GM12878 (cell line): ENCODE results near the gene DNAAF8. TPM values are rescaled to one million over a fixed set of nuclear protein-coding genes. Genes with fewer than 3 reads are reported as not detected.

ENCODE experiments used
- BCL11A ChIP-seq: IDR thresholded peaks from 2 replicates; pipeline ENCODE4 v1.6.1; 2011; ENCODE audit warnings: low read depth, low read length
- BHLHE40 ChIP-seq, 2 experiments: fragments of 450-650 bp in 1 of 2; IDR thresholded peaks; 2 replicates each; pipeline ENCODE4 v1.6.1; 2011 to 2017; ENCODE audit warnings: low read depth in 2 of 2, borderline replicate concordance in 1 of 2, improper control_type of control experiment in 1 of 2, low read length in 1 of 2, mild to moderate bottlenecking in 1 of 2
- ESRRA ChIP-seq: IDR thresholded peaks from 2 replicates; pipeline ENCODE4 v1.6.1; 2012; ENCODE audit warnings: mild to moderate bottlenecking, low read length, improper control_type of control experiment
- EZH2 ChIP-seq: IDR thresholded peaks from 2 replicates; pipeline ENCODE4 v1.6.1; 2012; ENCODE audit warnings: low read depth, mild to moderate bottlenecking, control low read depth, inconsistent platforms, low read length, borderline replicate concordance; ENCODE audit not compliant: control insufficient read depth
- HDGF ChIP-seq: fragments of 450-650 bp; IDR thresholded peaks from 2 replicates; pipeline ENCODE4 v1.6.1; 2016; ENCODE audit warnings: antibody characterized with exemption
- KAT2A ChIP-seq: conservative IDR thresholded peaks from 2 replicates; pipeline ENCODE4 v1.6.1; 2011; ENCODE audit warnings: low read depth, low read length; ENCODE audit not compliant: control insufficient read depth
- KDM1A ChIP-seq: fragments of 200-600 bp; sonication (generic); IDR thresholded peaks from 2 replicates; pipeline ENCODE4 v1.6.1; 2016; ENCODE audit warnings: borderline replicate concordance
- MTA3 ChIP-seq: IDR thresholded peaks from 2 replicates; pipeline ENCODE4 v1.6.1; 2012; ENCODE audit warnings: low read length, inconsistent platforms, borderline replicate concordance
- MYB ChIP-seq: fragments of 150-350 bp; IDR thresholded peaks from 2 replicates; pipeline ENCODE4 v1.6.1; 2014; ENCODE audit warnings: mild to moderate bottlenecking, low read depth, low read length, borderline replicate concordance
- NFYA ChIP-seq: IDR thresholded peaks from 2 replicates; pipeline ENCODE4 v1.6.1; 2011; ENCODE audit warnings: low read depth, mild to moderate bottlenecking, low read length, improper control_type of control experiment, borderline replicate concordance
- NR2C1 ChIP-seq: fragments of 450-650 bp; IDR thresholded peaks from 2 replicates; pipeline ENCODE4 v1.6.1; 2017; ENCODE audit warnings: antibody characterized with exemption, mild to moderate bottlenecking, moderate library complexity
- PML ChIP-seq: IDR thresholded peaks from 2 replicates; pipeline ENCODE4 v1.6.1; 2012; ENCODE audit warnings: low read length, inconsistent platforms
- POLR2A ChIP-seq: IDR thresholded peaks from 2 replicates; pipeline ENCODE4 v1.6.1; 2011; ENCODE audit warnings: low read depth, mild to moderate bottlenecking, low read length
- SMAD1 ChIP-seq: fragments of 450-650 bp; IDR thresholded peaks from 2 replicates; pipeline ENCODE4 v1.6.1; 2018; ENCODE audit warnings: mild to moderate bottlenecking, low read depth; ENCODE audit not compliant: partially characterized antibody
- SMARCA5 ChIP-seq: fragments of 450-650 bp; IDR thresholded peaks from 2 replicates; pipeline ENCODE4 v1.6.1; 2017; ENCODE audit warnings: mild to moderate bottlenecking
- STAT1 ChIP-seq: fragments of 450-650 bp; conservative IDR thresholded peaks from 2 replicates; pipeline ENCODE4 v1.6.1; 2014; ENCODE audit warnings: antibody characterized with exemption, mild to moderate bottlenecking
- TARDBP ChIP-seq: IDR thresholded peaks from 2 replicates; pipeline ENCODE4 v1.6.1; 2016; ENCODE audit warnings: borderline replicate concordance
- TBL1XR1 ChIP-seq: IDR thresholded peaks from 2 replicates; pipeline ENCODE4 v1.6.1; 2012; ENCODE audit warnings: low read depth, low read length, improper control_type of control experiment
- TCF7 ChIP-seq: IDR thresholded peaks from 2 replicates; pipeline ENCODE4 v1.6.1; 2014; ENCODE audit warnings: antibody characterized with exemption, borderline replicate concordance
- ZNF207 ChIP-seq: fragments of 450-650 bp; IDR thresholded peaks from 2 replicates; pipeline ENCODE4 v1.6.1; 2014; ENCODE audit warnings: antibody characterized with exemption, mild to moderate bottlenecking, borderline replicate concordance
- ZNF24 ChIP-seq: fragments of 450-650 bp; IDR thresholded peaks from 2 replicates; pipeline ENCODE4 v1.6.1; 2017; ENCODE audit warnings: antibody characterized with exemption, mild to moderate bottlenecking
- ZNF622 ChIP-seq: fragments of 450-650 bp; IDR thresholded peaks from 2 replicates; pipeline ENCODE4 v1.6.1; 2017; ENCODE audit warnings: mild to moderate bottlenecking, inconsistent platforms
- polyA plus RNA-seq, 11 experiments: library from polyadenylated mRNA; depleted of rRNA in 4 of 11; unstranded in 6 of 11; stranded (reverse) in 5 of 11; fragments of >200 nt; fragmentation: Nextera tagmentation in 4 of 11; fragmentation: Illumina TruSeq in 1 of 11; extraction: Ambion mirVana in 4 of 11; extraction: Trizol in 1 of 11; gene quantifications; 1 replicate in 1 of 11; 2 replicates in 10 of 11; pipeline versions ENCODE4 v1.2.1 to v1.2.3, GENCODE V29; 2011 to 2016; ENCODE audit warnings: inconsistent platforms in 2 of 11, missing spikeins in 2 of 11, low read depth in 1 of 11
- total RNA-seq, 4 experiments: library from RNA; depleted of rRNA in 3 of 4; stranded (reverse); fragments of >200 nt in 3 of 4; fragmentation: Illumina TruSeq in 1 of 4; extraction: Trizol in 1 of 4; gene quantifications; 2 replicates each; pipeline versions ENCODE4 v1.2.1 to v1.2.3, GENCODE V29; 2013 to 2021
- TF ChIP-seq, protein P1 (sequence below): IDR thresholded peaks from 2 replicates; pipeline ENCODE4 v1.6.1; 2012; ENCODE audit warnings: low read depth, low read length, improper control_type of control experiment
- TF ChIP-seq, protein P2 (sequence below): fragments of 450-650 bp; IDR thresholded peaks from 2 replicates; pipeline ENCODE4 v1.6.1; 2016; ENCODE audit warnings: mild to moderate bottlenecking
- TF ChIP-seq, protein P3 (sequence below): IDR thresholded peaks from 2 replicates; pipeline ENCODE4 v1.6.1; 2011; ENCODE audit warnings: borderline replicate concordance, low read depth, mild to moderate bottlenecking, moderate library complexity, mixed read lengths, low read length; ENCODE audit not compliant: insufficient read depth; ENCODE audit errors: extremely low read length
- TF ChIP-seq, protein P4 (sequence below): fragments of 450-650 bp; IDR thresholded peaks from 2 replicates; pipeline ENCODE4 v1.6.1; 2017; ENCODE audit warnings: mild to moderate bottlenecking, low read depth, inconsistent platforms; ENCODE audit not compliant: poor library complexity, severe bottlenecking

DNAAF8 gene
- total and polyA plus RNA-seq, 10 of the 15 experiments (the other 5 are each of a cell fraction or from before 2014, with no cell fraction given), result 0.01 to 0.78 (median 0.22) TPM; not detected in 2

DNA sequence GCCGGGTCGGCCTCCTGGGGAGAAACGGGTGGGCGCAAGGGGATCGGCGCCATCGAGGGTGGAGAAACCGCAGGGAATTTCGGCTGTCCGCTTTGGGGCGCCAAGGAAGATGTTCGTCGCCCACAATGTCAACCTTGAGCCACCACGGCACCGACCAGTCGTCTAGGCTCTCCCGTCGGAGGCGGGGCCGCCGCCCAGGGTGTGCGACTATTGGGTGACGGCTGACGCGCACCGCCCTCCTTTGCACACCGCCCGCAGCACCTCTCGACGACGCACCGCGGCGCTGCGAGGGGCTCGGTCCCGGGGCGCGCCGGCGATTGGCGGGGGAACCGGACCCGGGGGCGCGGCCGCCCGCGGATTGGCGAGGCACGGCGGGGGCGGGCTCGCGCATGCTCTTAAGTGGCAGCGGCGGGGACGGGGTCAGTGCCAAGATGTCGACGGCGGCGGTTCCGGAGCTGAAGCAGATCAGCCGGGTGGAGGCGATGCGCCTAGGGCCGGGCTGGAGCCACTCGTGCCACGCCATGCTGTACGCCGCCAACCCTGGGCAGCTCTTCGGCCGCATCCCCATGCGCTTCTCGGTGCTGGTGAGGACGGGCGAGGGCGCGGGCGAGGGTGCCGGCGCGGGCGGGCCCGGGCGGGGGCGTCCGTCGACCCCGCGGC is 40.9 kb upstream of the DNAAF8 start, which contains the start of gene NUDT16L1 (continued):
- no peak for TF ChIP-seq MYB
- TF ChIP-seq SMAD1, result no peak
- TF ChIP-seq, protein P1, sequence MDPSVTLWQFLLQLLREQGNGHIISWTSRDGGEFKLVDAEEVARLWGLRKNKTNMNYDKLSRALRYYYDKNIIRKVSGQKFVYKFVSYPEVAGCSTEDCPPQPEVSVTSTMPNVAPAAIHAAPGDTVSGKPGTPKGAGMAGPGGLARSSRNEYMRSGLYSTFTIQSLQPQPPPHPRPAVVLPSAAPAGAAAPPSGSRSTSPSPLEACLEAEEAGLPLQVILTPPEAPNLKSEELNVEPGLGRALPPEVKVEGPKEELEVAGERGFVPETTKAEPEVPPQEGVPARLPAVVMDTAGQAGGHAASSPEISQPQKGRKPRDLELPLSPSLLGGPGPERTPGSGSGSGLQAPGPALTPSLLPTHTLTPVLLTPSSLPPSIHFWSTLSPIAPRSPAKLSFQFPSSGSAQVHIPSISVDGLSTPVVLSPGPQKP, result peak; percentile 1; the same call in 1 of the 2 replicates
- no peak for TF ChIP-seq ESRRA
- TF ChIP-seq NFYA, result no peak
- peak in 1 of 2 experiments; percentile 52; a peak in 1 of 4 replicates for TF ChIP-seq BHLHE40 (IDR thresholded peaks at IDR 0.05; ENCODE audit: borderline replicate concordance in 1 of 2, low read depth in 2 of 2, low read length in 1 of 2)
- no peak for TF ChIP-seq KAT2A
- TF ChIP-seq PML, result no peak
- no peak for TF ChIP-seq HDGF
- no peak for TF ChIP-seq ZNF24
- no peak for TF ChIP-seq ZNF622
- TF ChIP-seq TARDBP, result no peak
- TF ChIP-seq NR2C1, result peak; percentile 72
- TF ChIP-seq BCL11A, result no peak
- TF ChIP-seq, protein P2, sequence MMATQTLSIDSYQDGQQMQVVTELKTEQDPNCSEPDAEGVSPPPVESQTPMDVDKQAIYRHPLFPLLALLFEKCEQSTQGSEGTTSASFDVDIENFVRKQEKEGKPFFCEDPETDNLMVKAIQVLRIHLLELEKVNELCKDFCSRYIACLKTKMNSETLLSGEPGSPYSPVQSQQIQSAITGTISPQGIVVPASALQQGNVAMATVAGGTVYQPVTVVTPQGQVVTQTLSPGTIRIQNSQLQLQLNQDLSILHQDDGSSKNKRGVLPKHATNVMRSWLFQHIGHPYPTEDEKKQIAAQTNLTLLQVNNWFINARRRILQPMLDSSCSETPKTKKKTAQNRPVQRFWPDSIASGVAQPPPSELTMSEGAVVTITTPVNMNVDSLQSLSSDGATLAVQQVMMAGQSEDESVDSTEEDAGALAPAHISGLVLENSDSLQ, result peak; percentile 73
- TF ChIP-seq SMARCA5, result peak; percentile 70; the same call in 1 of the 2 replicates
- no peak for TF ChIP-seq MTA3
- no peak for TF ChIP-seq TCF7
- no peak for TF ChIP-seq STAT1
- TF ChIP-seq TBL1XR1, result no peak
- no peak for TF ChIP-seq KDM1A
- TF ChIP-seq, protein P3, sequence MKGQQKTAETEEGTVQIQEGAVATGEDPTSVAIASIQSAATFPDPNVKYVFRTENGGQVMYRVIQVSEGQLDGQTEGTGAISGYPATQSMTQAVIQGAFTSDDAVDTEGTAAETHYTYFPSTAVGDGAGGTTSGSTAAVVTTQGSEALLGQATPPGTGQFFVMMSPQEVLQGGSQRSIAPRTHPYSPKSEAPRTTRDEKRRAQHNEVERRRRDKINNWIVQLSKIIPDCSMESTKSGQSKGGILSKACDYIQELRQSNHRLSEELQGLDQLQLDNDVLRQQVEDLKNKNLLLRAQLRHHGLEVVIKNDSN, result no peak
- TF ChIP-seq POLR2A, result peak; percentile 98
- TF ChIP-seq ZNF207, result 0 out of 2 replicates have a peak, but pooled peaks have one; percentile 38
- TF ChIP-seq EZH2, result no peak
- TF ChIP-seq, protein P4, sequence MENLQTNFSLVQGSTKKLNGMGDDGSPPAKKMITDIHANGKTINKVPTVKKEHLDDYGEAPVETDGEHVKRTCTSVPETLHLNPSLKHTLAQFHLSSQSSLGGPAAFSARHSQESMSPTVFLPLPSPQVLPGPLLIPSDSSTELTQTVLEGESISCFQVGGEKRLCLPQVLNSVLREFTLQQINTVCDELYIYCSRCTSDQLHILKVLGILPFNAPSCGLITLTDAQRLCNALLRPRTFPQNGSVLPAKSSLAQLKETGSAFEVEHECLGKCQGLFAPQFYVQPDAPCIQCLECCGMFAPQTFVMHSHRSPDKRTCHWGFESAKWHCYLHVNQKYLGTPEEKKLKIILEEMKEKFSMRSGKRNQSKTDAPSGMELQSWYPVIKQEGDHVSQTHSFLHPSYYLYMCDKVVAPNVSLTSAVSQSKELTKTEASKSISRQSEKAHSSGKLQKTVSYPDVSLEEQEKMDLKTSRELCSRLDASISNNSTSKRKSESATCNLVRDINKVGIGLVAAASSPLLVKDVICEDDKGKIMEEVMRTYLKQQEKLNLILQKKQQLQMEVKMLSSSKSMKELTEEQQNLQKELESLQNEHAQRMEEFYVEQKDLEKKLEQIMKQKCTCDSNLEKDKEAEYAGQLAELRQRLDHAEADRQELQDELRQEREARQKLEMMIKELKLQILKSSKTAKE, result no peak
